GM18873 (cell line): ENCODE results near the gene SORL1.
"Not testable (repeated sequence)": the region's sequence is repeated elsewhere in the genome, so short reads cannot be mapped to it uniquely, and the experiment has no call there.

Source experiments
- ATAC-seq: cut with Tn5 transposase; IDR thresholded peaks from one replicate; pipeline ENCODE4 v1.9.1; 2021; ENCODE audit warnings: mild to moderate bottlenecking, moderate library complexity, moderate number of reproducible peaks; ENCODE audit not compliant: unreplicated experiment, low FRiP score

SORL1 gene

DNA sequence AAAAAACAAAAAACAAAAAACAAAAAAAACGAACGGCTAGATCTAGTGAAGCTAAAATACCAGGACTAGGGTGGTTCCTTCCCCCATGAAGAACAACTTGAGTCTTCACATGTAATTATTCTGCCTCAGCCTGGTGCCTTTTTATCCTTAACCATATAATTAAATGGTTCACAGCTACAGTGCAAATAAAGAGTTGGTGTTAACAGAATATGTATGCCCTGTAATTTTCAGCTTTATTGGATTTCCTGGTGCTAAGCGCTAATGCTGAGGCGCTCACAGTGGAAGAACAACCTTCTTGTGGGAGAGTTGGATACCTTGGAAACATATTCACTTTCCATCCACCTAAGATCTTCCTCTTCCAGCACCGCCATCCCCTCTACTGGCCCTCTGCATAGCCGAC is 159.1 kb downstream of the SORL1 start:
- ATAC-seq, result no peak

DNA sequence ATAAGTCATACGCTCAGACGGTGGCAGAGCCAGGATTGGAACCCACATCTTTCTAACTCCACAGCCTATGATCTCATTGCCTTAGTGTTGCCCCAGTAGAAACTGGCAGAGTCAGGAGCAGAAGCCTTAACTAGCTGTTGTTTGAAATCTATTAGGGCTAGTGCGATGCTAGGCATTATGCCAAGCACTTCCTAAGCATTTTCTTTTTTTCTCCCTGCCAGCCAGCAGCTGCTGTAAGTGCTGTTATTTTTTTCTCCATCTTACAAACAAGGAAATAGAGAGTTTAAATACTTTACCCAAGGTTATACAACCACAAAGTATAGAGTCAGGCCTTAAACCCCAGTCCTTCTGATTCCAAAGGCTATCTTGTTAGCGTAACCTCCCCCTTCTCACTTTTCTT is 161.6 kb downstream of the SORL1 start:
- no peak for ATAC-seq

DNA sequence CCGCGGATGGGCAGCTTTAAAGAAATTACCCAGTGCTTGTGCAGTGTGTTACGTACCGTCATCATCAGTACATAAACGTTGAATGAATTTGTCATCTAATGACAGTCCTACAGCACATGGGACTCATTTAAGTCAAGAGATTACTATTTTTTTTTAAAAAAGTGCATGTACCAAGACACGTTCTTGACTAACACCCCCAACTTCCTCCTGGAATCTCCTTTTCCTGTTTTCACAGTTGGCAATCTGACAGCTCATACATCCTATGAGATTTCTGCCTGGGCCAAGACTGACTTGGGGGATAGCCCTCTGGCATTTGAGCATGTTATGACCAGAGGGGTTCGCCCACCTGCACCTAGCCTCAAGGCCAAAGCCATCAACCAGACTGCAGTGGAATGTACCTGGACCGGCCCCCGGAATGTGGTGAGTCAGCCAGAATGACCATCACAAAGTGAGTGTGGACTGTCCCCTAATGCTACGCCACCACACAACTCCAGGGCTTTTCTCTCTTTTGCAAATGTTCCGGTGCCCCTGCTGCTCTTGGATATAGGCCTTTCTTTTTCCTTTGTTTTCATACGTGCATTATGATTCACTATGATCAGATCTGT is 162.6 kb downstream of the SORL1 start:
- no peak for ATAC-seq

DNA sequence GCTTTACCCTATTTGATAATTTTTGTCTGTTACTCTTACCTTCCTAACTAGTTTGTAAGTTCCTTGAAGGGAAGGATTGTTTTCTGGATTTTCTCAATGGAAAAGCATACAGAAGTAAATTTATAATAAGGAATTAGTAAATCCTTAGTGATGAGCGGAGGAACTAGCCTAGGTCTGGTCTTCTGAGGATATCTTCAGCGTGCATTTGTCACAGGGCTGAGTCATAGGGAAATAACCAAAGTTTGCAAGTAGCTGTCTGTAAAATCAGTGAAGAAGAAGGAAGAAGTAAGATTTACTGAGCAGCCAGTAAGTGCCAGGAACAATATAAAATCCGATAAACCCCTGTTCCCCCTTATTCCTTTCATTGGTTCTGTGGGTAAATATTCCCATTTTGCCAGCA is 163.4 kb downstream of the SORL1 start:
- no peak for ATAC-seq

DNA sequence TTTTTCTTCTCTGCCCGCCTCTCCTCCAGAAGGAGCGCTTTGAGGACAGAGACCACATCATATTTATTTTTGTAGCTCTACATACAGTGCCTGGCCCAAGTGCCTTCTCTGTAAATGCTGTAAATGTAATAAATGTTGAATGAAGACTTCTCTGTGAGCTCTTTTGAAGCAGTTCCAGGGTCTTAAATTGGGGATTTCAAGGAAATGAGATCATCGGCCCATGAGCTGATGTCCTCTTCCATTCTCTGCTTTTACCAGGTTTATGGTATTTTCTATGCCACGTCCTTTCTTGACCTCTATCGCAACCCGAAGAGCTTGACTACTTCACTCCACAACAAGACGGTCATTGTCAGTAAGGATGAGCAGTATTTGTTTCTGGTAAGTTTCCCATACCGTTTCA is 166.4 kb downstream of the SORL1 start:
- ATAC-seq, result no peak

DNA sequence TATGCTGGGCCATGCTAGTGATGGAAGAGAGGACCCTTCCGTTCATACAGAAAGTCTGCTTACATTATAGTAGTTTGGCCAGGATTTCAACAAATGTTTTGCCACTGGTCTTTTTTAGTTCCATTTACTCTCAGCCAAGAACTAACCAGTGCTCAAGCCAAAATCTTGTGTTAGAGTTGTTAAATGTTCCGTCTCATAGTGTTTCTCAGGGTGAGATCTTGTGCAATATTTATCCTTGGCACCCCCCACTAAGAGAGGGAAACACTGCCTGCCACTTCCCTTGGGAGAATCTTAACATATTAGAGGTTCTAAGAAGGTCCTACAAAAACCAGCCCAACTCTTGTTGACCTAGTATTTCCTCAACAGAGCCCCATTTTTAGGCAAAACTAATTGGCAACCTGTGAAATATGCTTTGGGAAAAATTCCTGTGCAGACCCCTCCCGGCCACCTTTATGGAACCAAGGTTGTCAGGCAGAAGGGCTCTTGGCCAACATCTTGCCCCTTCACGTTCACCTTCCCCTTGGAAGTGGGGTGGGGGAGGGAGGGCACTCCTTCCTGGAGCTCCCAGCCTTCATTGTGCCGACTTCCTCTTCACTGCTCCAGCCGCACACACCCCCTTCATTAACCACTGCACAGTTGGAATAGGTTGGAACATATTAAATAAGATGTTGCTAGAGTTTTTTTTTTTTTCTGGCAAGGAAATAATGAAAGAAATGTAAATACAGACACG is 173.8 kb downstream of the SORL1 start:
- no peak for ATAC-seq

DNA sequence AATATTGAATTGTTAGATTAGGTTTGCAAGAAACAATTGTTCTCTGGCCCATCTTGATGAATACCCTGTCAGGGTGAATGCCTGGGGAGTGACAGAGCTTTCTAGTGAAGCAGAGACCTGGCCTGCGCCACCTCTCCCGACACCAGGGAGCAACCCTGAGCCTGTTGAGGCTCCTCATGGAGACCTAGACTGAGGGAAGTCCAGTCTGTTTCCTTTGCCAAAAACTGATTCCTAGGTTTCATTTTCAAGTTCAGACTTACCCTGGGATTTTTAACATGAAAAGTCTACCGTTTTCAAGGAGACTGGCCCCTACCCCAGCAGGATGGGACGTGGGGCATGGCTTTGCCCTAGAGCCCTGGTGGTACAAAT is 174.4 kb downstream of the SORL1 start:
- ATAC-seq, result no peak

DNA sequence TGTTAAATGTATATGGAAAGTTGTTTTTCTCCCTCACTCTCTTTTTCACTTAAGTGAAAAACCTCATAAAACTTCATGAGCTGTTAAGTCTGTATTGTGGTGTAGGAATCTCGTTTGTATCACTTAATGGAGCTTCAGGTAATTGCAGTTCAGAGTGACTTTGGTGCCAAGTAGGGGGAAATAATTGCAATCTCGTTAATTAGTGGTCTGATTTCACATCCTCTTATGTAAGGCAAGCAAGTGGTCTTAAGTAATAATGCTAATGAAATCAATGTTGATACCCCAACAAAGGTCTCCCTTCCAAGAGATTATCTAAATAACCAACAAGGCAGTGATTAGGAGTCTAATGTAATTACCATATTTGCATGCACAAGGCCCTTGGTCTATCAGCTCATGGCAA is 174.9 kb downstream of the SORL1 start:
- ATAC-seq, result no peak

DNA sequence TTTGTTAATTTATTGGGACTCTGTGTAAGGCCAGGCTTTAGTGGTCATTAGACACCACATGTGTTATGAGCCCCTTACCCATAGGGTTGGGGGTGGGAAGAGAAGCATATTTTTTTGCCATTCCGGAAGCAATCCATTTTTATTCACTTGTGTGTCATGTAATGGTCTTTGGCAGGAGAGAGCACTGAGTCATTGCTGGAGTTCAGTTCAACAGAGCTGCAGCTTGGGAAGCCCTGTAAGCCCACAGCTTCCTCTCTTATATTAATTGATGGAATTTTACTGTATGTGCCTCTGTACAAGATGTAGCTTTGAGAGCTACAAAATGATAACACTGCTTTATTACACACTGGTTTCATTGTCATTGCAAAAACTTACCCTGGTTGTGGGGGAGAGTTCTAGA is 177.9 kb downstream of the SORL1 start:
- no peak for ATAC-seq

DNA sequence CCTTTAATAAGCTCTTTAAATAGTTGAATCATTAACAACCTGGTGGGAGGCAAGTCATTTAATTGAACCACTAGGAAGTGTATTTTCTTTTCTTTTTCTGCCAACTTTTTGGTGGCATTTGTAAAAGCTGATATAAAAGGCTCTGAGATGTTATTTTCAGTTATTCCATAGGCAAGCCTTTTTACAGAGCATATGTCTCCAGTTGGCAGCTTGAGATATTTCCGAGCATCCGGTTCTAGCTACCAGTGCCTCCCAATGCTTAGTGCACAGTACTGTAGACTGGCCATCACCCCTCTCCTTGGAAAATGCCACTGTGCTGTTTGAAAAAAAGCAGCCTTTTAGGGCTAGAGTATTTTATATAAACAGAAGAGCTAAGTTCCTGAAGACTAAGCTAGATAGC is 179.3 kb downstream of the SORL1 start:
- ATAC-seq, result no peak

DNA sequence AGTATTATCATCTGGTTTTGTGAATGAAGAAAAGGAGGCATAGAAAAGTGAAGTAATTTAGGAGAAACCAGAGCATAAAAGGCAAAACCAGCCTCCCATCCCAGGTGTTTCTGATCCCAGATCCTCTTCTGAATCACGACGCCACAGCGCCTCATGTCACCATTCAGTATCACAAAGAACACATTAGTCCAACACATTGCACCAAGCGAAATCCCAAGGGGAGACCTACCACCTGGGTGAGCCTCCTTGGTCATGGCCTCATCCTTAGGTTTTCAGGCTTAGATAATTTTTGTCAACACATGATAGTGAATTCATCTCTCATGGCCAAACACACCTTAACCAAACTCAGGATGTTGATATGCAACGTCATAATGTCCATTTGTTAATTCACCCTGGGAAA is 182.2 kb downstream of the SORL1 start:
- ATAC-seq, result no peak

DNA sequence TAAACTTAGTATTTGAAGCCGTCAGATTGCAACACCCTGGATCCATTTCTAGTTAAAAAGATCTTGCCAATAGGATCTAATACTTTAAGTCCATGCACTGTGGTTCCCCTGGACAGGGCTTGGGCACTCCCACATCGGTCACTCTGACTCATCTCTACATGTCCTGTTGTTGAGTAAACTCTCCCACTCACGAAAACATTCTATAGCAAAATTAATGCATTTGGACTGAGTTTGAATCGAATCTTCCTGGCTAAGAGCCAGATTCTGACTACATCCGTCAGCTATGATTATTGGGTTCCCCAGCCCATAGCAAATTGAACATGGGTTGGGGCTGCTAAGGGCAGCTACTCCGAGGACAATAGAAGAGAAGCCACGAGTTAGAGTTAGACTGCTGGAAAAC is 182.8 kb downstream of the SORL1 start:
- ATAC-seq, result no peak

DNA sequence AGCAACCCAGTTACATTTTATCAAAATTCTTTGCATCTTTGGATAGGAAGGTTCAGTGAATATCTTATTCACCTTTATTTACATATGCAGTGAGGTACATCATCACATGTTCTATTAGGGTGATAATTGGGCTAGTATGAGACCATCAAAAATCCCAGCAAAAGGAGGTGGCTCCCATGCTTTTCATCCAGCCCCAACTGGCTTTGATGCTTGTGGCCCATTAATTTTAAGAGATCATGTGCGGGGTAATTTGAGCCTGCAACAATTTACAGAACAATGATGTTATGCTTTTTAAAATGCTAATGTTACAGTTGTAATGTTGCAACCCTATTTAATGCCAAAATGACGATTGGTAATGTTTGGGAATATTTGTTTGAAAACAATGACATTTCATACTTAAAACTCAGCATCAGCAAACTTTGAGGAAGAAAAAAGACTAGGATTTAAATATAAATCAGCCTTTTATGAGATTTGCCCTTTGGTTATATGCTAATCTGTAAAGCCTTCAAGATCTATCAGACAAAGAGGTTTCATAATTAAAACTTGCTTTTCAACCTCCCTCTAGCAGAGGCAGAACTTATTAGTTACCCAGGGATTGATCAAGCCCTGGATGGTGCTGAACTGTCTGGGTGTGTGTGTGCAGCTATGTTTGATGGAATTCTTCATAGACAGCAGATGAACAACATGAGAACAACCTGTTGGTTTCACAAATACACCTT is 184.1 kb downstream of the SORL1 start:
- ATAC-seq, result no peak

DNA sequence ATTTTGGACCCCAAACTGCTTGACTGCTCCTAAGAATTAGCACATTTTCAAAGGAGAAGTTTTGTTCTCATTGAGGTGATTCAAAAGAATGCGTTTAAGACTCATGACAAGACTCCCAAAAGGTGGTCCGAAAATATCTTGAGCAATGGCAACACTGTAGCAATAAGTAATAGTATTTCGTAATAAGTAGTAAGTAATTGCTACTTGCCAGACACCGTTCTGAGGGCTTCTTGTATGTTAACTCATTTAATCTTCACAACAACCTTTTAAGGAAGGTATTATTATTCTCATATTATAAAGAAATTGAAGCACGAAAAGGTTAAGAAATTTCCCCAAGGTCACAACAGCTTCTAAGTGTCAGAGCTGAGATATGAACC is 184.7 kb downstream of the SORL1 start:
- ATAC-seq, result no peak

DNA sequence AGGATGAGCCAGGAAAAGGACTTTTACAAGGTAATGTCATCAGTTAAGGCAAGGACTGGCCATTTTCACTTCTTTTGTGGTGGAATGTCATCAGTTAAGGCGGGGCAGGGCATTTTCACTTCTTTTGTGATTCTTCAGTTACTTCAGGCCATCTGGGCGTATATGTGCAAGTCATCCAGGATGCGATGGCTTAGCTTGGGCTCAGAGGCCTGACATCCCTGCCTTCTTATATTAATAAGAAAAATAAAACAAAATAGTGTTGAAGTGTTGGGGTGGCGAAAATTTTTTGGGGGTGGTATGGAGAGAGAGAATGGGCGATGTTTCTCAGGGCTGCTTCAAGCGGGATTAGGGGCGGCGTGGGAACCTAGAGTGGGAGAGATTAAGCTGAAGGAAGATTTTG is 185.5 kb downstream of the SORL1 start:
- not testable (repeated sequence) for ATAC-seq

DNA sequence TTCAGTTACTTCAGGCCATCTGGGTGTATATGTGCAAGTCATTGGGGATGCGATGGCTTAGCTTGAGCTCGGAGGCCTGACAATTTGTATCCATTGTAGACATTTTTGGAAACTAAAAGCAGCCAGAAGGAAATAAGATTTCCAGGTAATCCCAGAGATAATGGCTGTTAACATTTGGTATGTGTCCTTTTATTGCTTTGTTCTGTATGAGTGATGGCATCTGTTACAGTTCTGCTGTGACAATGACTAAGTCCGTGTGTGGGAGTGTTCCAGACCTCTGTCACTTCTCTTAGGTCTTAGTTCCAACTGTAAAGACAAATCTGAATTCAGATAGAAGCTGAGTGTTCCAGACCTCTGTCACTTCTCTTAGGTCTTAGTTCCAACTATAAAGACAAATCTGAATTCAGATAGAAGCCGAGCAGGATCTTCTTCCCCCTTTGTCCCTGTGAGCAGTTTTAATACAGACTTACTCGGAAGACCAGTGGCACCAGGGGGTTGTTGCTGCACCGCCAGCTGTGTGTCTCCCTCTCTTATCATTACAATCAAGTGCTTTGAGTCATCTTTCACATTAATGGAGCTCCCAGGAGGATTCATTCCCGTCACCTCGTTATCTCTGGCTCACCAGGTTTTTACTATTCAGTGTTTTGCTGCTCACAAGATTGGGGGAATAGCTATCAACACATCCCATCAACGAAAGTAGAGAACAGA is 191.5 kb downstream of the SORL1 start:
- ATAC-seq, result no peak

DNA sequence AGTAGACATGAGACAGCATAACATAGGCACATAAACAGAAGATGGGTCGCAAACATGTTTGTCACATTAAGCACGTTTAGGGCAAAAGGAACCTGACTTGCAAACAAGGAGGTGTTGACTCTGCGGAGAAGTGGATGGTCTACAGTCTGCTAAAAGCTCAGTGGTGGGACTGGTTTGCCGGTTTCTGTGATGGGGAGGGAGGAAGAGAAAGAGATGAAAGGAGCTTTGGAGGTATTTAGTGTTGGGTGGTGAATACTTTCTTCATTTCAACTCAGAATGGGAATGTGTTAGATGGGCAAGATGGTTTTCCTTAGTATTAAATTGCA is 192.0 kb downstream of the SORL1 start:
- no peak for ATAC-seq

DNA sequence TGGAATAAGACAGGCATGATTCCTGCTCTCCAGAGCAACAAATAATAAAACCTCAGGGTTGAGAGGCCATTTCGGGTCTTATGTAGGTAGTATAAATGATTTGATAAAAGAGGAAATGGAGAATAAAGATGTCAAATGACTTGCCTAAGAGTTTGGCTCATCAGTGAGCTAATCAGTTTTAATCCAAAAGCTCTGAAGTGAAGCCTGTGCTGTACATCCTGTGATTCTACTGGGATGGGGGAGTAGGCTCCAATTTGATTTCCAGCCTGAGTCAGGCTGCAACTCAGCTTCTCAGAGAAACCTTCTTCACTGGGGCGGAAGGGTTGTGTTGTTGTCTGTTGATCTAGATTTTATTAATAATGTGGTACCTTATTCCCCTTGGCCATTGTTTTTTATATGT is 192.9 kb downstream of the SORL1 start:
- ATAC-seq, result no peak

DNA sequence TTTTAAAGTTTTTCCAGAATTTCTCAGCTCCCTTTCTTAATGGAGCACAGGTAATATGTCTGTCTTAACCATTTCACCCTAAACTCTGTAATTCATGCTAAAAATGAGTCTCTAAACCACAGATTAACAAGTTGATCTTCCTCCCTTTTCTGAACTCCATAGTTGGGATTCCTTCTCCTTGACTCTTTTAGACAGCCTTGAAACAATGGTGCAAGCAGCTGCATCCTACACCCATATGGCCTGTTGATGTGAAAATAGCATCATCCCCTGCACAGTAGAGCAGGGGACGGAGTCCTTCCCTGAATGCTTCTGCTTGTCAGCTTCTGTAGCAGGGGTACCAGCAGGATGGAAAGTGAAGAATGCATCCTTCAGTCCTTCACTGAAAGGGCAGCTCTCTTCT is 193.5 kb downstream of the SORL1 start:
- ATAC-seq, result no peak

DNA sequence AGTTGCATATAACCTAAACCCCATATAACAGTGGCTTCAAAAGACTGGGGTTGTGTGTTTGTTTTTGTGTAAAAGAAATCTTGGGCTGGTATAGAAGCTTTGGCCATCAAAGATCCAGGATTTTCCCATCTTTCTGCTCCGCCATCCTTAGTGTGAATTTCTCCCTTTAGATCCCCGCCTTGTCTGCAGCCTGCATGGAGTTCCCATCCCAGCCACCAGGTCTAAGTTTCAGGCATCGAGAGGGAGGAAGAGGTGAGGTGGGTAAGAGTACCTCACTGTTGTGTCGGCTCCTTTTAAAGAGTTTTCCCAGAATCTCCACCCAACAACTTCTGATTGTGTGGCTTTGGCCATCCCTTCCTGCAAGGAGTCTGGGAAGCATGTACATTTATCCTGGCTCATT is 196.2 kb downstream of the SORL1 start:
- ATAC-seq, result no peak

DNA sequence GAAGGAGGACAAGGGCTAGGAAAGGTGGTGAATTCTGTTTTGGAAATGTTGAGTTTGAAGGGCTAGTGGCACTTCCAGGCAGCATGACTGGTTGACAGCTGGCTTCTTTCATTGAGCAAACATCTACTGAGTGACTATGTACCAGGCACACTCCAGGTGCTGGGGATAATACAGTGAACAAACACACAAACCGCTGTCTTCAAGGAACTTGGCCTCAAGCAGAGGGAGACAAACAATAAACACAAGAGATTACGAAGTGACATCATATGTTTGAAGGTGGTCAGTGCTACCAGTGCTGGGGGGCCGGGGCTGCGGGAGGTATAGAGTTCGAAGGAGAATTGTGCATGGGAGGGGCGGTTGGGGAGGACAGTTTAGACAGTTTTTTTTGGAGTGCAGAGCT is 197.7 kb downstream of the SORL1 start:
- ATAC-seq, result no peak
